ENCODE measurements around the gene GPR18.
"Not testable (repeated sequence)": the region's sequence is repeated elsewhere in the genome, so short reads cannot be mapped to it uniquely, and the experiment has no call there.

The GPR18 gene

GRCh38 chr13:99265162-99265800 is 7.1 kb upstream of the GPR18 start:
- no peak for DNase-seq

- DNase-seq: no peak
These were observed 5.9 kb upstream of the GPR18 start for GRCh38 chr13:99264051-99264450.

- DNase-seq: no peak
These were observed 5.1 kb upstream of the GPR18 start for GRCh38 chr13:99263126-99263785.

DNA sequence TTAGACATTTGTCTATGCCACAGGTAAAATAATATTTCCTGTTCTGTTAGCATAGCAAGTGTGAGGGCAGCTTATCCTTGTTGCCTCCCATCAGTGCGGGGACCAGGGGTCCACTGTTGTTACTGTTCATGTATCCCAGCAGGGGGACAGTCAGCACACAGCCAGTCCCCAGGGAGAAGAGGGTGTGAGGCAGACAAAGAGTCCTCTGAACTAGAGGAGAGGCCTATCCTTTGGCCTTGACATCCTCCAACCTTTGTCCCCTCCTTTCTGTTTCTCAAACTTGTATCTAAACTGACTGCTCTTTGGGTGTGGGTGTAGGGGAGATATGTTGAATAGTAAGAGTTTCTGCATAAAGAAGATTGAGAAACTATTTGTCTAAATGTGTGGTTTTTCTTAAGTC is 2.9 kb upstream of the GPR18 start:
- no peak for DNase-seq

- no peak for DNase-seq
These were observed 2.0 kb upstream of the GPR18 start for GRCh38 chr13:99260216-99260615.

- no peak for DNase-seq
These were observed 767 bp upstream of the GPR18 start for GRCh38 chr13:99258946-99259345.

DNA sequence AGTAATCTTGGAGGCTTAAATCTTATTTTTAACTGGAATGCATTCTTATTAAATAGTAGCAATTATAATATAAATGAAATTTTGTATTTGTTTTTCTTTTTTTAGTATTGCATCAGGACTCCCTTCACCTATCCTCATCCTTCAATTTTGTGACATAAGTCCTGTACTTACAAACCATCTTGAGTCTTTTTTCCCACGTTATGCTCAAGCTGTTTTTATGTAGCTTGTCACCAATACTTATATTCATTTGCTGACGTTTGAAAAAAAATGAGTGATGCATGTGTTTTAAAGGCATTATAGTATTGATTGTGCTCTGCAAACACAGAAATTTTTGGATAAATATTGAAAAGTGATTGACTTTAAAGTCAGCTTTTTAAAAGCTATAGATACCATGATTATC is 888 bp downstream of the GPR18 start:
- no peak for DNase-seq

DNA sequence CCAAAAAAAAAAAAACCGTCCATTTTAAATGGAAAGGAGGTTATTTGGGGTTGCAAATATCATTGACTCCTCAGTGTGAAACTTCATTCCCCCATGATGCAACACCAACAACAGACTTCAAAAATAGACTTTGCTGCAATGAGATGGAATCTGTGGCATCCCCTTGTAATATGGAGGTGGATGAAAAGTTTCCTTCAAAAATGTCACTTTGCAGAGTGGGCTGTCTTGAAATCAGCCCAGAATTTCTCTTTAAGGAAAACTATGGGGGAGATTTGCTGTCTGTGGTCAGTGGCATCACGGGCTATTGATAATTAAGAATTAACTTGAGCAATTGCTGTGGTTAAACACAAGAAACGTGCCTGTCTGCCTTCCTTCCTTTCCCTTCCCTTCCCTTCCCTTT is 1.5 kb downstream of the GPR18 start:
- no peak for DNase-seq

GRCh38 chr13:99256283-99256682 is 1.9 kb downstream of the GPR18 start:
- no peak for DNase-seq

- no peak for DNase-seq
These were observed 2.9 kb downstream of the GPR18 start for GRCh38 chr13:99255271-99255670.

- DNase-seq: no peak
These were observed 3.3 kb downstream of the GPR18 start for GRCh38 chr13:99254830-99255229.

- DNase-seq: no peak
These were observed 6.3 kb downstream of the GPR18 start for GRCh38 chr13:99251921-99252320.

- no peak for DNase-seq
These were observed 7.0 kb downstream of the GPR18 start for GRCh38 chr13:99250982-99251825.

GRCh38 chr13:99249606-99250005 is 8.6 kb downstream of the GPR18 start:
- DNase-seq: not testable (repeated sequence)

- not testable (repeated sequence) for DNase-seq
These were observed 9.0 kb downstream of the GPR18 start for GRCh38 chr13:99249178-99249577.

GRCh38 chr13:99246100-99246499 is 12.1 kb downstream of the GPR18 start:
- DNase-seq: no peak

GRCh38 chr13:99237981-99238662 is 20.1 kb downstream of the GPR18 start:
- no peak for DNase-seq

DNA sequence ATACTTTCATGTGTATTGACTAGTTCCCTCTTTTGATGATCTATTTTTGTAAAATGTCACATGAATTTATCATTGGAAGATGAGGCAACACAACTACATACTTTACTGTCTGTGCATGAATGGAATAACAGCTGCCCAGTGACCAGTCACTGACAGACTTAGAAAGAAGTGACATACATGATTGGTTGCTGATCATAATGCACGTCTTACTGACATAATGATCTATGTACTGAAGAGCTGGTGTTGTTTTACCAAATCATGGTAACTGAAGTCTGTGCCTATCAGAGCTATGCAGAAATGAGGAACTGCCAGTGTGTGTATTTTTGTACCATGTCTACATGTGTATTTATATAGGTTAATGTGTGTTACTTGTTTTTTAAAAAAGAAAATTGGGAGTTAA is 26.5 kb downstream of the GPR18 start:
- no peak for DNase-seq

DNA sequence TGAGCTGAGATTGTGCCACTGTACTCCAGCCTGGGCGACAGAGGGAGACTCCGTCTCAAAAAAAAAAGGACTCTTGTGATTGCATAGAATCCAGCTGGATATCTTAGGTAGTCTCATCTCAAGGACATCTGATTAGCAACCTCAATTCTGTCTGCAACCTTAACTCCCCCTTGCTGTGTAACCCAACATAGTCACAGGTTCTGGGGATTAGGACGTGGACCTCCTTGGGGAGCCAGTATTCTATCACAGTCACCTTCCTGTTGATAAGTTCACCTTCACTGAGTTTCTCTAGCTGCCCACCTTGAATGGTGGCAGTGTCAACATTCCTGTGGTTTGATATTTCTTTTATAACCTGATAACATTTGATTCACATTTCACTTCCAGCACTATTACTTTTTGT is 27.2 kb downstream of the GPR18 start:
- DNase-seq: no peak

GRCh38 chr13:99230588-99230987 is 27.6 kb downstream of the GPR18 start:
- DNase-seq: not testable (repeated sequence)

- no peak for DNase-seq
These were observed 29.2 kb downstream of the GPR18 start for GRCh38 chr13:99228737-99229691.

Data from activated T-cell treated with anti-CD3 and anti-CD28 coated beads, Interleukin-2, amount 50 U/mL, for 1 hour (primary cell).